AG04449 (cell line): ENCODE data around the gene VSX1.

Experiments
- CTCF ChIA-PET: fragments of 350-600 bp; formaldehyde crosslinking; extraction: SDS; loops from one replicate; lab custom pipeline; 2021; ENCODE audit warnings: antibody characterized with exemption; lab: Yijun Ruan, JAX
- POLR2A ChIA-PET: fragments of 400-600, 350-600 bp; formaldehyde crosslinking; extraction: SDS; loops from one replicate; lab custom pipeline; 2020; ENCODE audit warnings: antibody characterized with exemption, inconsistent platforms; lab: Yijun Ruan, JAX
- DNase-seq: peaks from one replicate; pipeline ENCODE4 v3.0.0-alpha.2; 2010; ENCODE audit warnings: low read depth, low spot score
- H3K4me3 ChIP-seq: 2 replicates; pipeline ENCODE4 v1.5.1; 2011; ENCODE audit warnings: low read depth, mild to moderate bottlenecking, control low read depth, low read length
- TF ChIP-seq, protein P1 (sequence below): IDR thresholded peaks from one replicate; pipeline ENCODE4 v1.5.1; 2011; ENCODE audit warnings: mild to moderate bottlenecking, moderate library complexity, low read length, control low read depth, inconsistent platforms; ENCODE audit not compliant: insufficient read depth; ENCODE audit errors: missing control alignments

Gene VSX1

GRCh38 chr20:25030649-25031207 is 51.2 kb downstream of the VSX1 start:
- no peak for DNase-seq
- H3K4me3 ChIP-seq, result no peak overlapping the region
- TF ChIP-seq, protein P1, sequence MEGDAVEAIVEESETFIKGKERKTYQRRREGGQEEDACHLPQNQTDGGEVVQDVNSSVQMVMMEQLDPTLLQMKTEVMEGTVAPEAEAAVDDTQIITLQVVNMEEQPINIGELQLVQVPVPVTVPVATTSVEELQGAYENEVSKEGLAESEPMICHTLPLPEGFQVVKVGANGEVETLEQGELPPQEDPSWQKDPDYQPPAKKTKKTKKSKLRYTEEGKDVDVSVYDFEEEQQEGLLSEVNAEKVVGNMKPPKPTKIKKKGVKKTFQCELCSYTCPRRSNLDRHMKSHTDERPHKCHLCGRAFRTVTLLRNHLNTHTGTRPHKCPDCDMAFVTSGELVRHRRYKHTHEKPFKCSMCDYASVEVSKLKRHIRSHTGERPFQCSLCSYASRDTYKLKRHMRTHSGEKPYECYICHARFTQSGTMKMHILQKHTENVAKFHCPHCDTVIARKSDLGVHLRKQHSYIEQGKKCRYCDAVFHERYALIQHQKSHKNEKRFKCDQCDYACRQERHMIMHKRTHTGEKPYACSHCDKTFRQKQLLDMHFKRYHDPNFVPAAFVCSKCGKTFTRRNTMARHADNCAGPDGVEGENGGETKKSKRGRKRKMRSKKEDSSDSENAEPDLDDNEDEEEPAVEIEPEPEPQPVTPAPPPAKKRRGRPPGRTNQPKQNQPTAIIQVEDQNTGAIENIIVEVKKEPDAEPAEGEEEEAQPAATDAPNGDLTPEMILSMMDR, result no peak
- ChIA-PET CTCF (no interaction called here), POLR2A (no interaction called here)

DNA sequence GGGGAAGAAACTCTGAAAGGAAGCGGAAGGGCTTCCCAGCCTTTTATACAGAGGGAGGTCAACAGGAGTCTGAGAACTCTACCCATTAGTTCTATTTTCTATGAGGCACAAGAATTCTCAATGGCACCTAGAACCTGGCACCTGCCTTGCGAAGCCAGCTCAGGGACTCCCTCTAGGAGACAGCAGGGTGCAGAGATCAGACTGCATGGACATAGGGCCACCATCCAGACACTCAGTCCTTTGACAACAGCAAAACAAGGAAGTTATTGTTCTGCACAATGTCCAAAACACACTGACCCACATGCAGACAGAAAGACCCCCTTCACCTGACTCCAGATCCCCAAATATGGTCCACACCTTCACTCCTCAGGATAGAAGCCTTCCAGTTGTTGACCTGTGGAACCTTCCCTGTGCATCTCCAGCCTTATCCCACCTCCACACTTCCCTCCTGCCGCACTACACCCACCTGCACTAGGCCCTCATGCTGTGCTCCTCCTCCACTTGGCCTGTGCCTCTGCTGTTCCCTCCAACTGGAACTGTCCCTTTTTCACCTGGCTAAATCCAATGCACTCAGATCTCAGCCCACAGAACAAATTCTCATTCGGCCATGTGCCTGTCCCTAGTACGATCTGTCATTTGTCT is 51.8 kb downstream of the VSX1 start:
- ChIA-PET CTCF (no interaction called here), POLR2A (no interaction called here)
- DNase-seq, result no peak

DNA sequence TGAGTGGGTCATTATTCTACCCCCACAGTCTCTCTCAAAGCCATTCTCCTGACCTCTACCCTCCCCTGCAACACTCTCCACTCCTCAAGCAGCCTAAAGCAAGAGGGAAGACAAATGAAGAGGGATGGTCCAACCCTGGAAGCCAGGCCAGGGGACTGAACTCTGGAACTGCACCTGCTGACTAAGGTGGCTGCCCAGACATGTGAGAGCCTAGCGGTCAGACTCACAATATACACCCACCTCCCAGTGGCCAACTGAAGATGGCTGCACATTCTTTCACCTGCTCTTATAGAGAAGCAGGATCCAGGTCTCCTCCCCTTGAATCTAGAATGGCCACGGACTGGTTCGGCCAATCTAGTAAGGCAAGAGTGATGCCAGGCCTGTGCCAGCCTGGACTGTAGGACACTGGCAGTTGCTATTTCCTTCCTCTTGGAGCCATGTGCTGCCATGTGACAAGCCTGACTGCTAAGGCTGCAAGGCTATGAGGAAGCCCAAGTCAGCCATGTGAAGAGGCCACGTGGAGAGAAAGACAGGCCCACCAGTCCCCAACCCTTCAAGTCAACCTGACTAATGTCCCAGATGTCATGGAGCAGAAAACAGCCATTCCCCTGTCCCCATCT is 55.8 kb downstream of the VSX1 start:
- TF ChIP-seq, protein P1, result no peak
- no peak for DNase-seq
- CTCF ChIA-PET, result no interaction called here
- POLR2A ChIA-PET, result no interaction called here
- no peak overlapping the region for H3K4me3 ChIP-seq

More for the DNA sequence above, 51.8 kb downstream of the VSX1 start:
- no peak overlapping the region for H3K4me3 ChIP-seq
- TF ChIP-seq, protein P1, result no peak
